HG03175 (cell line): Measurements from ENCODE around the gene DCUN1D1.
"Not testable (repeated sequence)": the region's sequence is repeated elsewhere in the genome, so short reads cannot be mapped to it uniquely, and the experiment has no call there.

Source experiments
- ATAC-seq: cut with Tn5 transposase; IDR thresholded peaks from one replicate; pipeline ENCODE4 v1.9.1; 2021; ENCODE audit warnings: mild to moderate bottlenecking, moderate library complexity; ENCODE audit not compliant: unreplicated experiment

The DCUN1D1 gene

GRCh38 chr3:182980204-182981037 lies at the start of gene DCUN1D1:
Gene DCUN1D1 (minus strand): TSS chr3:182980538. CDS start chr3:182980489, 49 bp downstream.
- ATAC-seq = peak; percentile 90

DNA sequence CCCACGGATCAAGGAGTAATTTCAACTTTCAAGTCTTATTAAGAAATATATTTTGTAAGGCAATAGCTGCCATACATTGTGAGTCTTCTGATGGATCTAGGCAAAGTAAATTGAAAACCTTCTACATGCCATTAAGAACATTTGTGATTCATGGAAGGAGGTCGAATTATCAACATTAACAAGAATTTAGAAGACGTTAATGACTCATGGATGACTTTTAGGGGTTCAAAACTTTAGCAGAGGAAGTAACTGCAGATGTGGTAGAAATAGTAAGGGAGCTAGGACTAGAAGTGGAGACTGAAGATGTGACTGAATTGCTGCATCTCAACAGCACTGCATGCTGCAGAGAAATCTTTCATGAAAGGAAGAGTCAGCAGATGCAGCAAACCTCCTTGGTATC lies 48.1 kb upstream of the DCUN1D1 start:
- no peak for ATAC-seq

- no peak for ATAC-seq
These were observed 46.9 kb upstream of the DCUN1D1 start for GRCh38 chr3:183027276-183027675.

DNA sequence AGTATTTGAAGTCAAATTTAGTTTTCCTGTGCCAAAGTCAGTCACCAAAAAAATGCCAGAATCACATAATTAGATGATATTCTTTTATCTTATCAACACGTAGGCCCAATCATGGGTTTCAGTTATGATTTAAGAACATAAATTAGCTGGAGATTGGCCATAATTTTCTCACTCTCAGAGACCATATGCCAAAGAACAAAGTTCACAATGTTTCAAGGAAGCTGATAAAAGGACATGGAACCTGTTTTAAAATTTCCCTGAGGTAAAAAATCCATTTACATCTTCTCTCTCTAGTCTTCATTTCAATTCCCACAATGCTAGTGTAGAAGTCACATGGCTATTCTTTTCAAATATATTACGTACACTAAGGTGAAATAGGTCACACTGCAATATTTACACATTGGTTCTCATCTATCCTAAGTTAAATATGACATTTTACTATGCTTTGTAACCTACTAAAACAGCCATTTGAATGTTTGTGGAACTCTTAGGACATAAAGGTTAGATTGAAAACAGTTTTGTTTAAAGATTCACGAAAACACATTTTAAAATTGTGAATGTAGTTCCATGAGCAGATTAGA lies 42.7 kb upstream of the DCUN1D1 start:
- ATAC-seq = no peak

GRCh38 chr3:183018421-183019192 lies 38.3 kb upstream of the DCUN1D1 start:
- ATAC-seq = no peak

GRCh38 chr3:183015185-183015584 lies 34.8 kb upstream of the DCUN1D1 start:
- no peak for ATAC-seq

- no peak for ATAC-seq
These were observed 33.5 kb upstream of the DCUN1D1 start for GRCh38 chr3:183013856-183014255.

GRCh38 chr3:183013074-183013473 lies 32.7 kb upstream of the DCUN1D1 start:
- no peak for ATAC-seq

DNA sequence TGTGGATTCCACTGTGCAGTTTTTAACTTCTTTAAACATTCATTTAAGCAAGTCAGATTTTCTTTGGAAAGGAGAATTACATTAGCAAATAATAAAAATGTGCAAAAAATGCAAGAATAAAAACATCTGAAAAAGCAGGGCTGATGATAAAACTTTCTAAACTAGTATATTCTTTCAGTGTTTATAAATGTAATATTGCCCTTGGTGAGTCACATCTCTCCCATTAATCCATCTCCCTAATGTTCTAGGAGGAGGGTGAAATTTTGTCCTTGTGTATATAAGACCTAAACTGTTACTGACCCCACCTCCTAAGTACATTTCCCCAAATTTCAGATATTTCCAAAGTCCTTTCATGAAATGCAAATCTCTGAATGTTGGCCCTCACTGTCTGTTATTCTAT lies 28.5 kb upstream of the DCUN1D1 start:
- no peak for ATAC-seq

DNA sequence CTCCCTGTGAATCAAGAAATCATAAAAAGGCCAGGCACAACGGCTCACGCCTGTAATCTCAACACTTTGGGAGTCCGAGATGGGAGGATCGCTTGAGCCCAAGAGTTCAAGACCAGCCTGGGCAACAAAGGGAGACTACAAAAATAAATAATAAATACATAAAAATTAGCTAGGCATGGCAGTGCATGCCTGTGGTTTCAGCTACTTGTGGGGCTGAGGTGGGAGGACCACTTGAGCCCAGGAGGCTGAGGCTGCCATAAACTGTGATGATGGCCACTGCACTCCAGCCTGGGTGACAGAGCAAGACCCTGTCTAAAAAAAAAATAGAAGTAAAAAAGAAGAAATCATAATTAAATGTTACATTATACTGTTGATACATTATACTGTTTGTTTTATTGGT lies 28.0 kb upstream of the DCUN1D1 start:
- no peak for ATAC-seq

DNA sequence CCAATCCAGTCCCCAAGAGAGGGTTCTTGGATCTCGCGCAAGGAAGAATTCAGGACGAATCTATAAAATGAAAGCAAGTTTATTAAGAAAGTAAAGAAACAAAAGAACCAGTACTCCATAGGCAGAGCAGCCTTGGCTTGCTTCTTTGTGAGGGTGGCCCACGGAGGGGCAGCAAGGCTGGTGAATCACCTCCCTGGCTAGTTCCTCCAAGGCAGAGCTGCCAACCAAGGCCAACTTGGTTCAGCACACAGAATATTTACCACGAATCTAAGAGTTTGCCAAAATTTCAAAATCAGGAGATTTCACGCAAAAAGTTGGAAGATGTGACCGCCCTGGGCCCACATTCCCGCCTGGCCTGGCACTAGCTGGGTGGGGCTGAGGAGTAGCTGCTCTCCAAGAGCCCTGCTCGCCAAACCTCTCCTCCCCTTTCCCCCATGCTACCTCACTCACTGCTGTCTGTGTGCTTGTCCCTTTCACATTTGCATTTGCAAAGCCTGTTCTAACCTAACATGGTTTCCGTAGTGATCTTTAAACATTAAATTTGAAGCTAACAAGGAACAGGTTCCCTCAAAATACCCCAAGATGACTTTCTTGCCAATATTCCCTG lies 26.2 kb upstream of the DCUN1D1 start:
- ATAC-seq = no peak

DNA sequence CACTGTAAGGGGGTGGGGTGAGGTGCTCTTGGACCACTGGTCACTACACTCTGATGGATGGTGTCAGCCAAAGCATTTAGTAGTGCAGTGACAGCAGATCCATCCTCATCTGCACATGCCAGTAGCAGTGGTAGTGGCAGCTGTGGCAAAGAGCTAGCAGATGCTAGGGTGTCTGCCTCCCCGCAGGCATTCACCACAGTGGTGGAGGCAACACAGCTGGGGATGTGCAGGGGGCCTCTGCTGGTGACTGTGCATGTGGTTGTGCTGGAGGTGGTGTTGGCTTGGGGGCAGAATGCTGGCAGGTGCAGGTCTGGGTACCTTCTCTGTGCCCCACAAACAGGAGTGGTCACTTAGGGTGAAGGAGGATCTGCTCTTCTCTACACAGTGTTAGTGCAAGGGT lies 19.4 kb upstream of the DCUN1D1 start:
- ATAC-seq = no peak

- not testable (repeated sequence) for ATAC-seq
These were observed 13.3 kb upstream of the DCUN1D1 start for GRCh38 chr3:182993486-182994201.

- no peak for ATAC-seq
These were observed 9.2 kb upstream of the DCUN1D1 start for GRCh38 chr3:182989566-182989965.

DNA sequence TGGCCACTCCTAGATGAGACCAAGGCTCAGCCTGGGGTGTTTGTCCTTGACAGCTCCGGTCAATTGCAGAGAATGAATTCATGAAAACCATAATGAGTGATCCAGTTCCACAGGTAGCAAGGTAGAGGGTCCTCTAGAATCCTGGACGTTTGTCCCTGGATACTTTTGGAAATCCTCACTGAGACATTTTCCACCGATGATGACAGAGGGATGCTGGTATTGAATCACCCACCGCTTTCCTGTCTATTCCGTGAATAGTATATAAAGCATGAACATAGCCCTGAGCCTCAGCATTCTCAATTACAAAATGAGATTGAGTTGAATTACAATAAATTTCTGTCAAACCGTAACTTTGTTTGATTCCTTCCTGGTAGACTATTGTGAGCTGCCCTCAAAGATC lies 5.7 kb upstream of the DCUN1D1 start:
- ATAC-seq = no peak

GRCh38 chr3:182983876-182984275 lies 3.5 kb upstream of the DCUN1D1 start:
- ATAC-seq = no peak

DNA sequence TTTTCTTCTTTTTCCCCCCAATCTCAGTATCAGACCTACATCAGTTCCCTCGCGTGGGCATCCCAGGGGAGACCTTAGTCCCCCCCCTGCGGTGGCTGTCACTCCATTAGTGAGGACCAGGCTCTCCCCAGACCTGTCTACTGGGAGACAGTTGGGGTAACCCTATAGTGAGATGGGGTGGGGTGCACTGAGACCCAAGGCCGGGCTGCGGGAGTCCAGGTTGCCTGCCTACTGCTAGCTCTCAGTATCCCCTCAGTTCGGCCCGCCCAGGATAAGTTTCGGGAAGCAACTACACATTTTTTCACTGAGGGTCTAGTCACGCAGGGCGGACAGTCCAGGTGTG lies 671 bp upstream of the DCUN1D1 start:
- ATAC-seq = no peak

GRCh38 chr3:182979674-182980191 lies 605 bp downstream of the DCUN1D1 start:
- peak; percentile 17 for ATAC-seq

DNA sequence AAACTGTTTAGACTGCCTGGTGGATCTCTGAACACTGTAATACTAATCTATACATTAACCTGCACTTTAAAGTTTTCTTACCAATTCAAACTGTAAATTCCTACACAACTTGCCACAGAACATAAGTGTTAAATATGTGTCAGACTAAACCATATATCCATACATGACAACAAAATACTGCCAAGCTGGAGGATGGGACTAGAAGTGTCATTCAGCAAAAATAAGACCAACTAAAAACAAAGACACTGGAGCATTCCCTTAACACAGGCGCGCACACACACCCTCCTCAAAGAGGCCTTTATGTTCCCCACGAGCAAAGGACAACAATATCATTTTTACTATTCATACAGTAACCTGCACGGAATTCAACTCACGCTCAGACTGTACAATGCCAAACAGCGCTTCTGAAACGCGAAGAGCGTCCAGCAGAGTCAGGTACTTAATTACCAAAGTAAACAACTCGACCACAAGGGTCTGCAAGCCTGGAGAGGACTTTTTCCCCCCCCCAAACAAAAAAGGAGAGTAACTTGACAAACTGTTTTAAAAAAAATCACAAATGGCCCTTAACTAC lies 1.1 kb downstream of the DCUN1D1 start:
- ATAC-seq = no peak

- no peak for ATAC-seq
These were observed 2.0 kb downstream of the DCUN1D1 start for GRCh38 chr3:182978387-182978786.
